Gastrocnemius medialis (tissue), 4 donors: ENCODE measurements around the gene MXRA8.

Experiments
- CTCF ChIP-seq, 5 experiments: fragments of 450-650 bp in 3 of 5; fragments of 200-600 bp in 2 of 5; sonication (generic) in 2 of 5; IDR thresholded peaks in 4 of 5; conservative IDR thresholded peaks in 1 of 5; 1 replicate in 4 of 5; 2 replicates in 1 of 5; pipeline ENCODE4 v1.5.1; 2016 to 2019; ENCODE audit warnings: antibody characterized with exemption in 5 of 5, mild to moderate bottlenecking in 3 of 5, moderate library complexity in 3 of 5
- POLR2A ChIP-seq, 2 donors: fragments of 450-650 bp; IDR thresholded peaks; one replicate each; pipeline ENCODE4 v1.6.1; 2017; ENCODE audit warnings: antibody characterized with exemption in 2 of 2, mild to moderate bottlenecking in 2 of 2, moderate library complexity in 2 of 2

GRCh38 chr1:1347663-1348419 lies 10.5 kb downstream of the MXRA8 start:
- TF ChIP-seq CTCF (IDR thresholded peaks at IDR 0.05 in 4 of 5, conservative IDR thresholded peaks at IDR 0.05 in 1 of 5) = peak in 1 of 5 experiments; percentile 6
- peak; percentile 90 for TF ChIP-seq POLR2A (IDR thresholded peaks at IDR 0.05)
